Measurements from ENCODE around the gene WDR49.

Gene WDR49

DNA sequence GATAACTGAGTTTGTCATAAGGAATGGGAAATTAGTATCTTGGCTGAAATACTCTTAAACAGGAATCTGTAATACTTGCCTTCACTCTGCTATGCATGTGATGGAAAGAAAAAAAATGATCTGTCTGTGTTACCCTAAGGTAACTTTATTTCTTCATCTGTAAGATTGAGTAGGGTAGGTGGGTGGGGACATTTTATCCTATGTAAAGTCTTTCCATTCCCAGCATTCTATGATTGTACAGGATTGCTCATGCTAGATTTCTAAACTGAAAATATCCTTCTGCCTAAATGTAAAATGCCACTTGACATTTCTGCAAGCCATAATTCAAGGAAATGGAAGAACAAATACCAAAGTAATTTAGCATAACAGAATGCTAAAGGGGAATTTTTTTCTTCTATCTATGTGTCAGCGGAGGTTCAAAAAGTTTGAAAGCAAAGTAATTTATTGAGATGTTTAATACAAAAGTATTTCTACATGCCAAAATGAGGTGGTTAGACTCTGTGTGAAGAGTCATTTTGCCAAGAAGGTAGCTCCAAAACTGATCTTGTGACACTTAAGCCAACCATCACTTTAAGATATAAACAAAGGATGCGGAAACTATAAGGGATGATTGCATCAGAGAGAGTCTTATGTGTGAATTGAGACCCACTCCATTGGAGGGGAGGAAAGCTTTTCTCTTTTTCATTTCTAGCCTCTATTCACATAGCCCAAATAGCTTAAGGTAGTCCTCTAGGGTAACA, 133.3 kb downstream of the WDR49 start:
- Mint-ChIP-seq H3K27ac (ENCODE audit: low read depth) (no peak overlapping the region), H3K36me3 (ENCODE audit: insufficient read depth) (no peaks in the 10 kb centered on the region), H3K4me1 (no peaks in the 10 kb centered on the region), H3K9me3 (peaks cover 10% of the 10 kb centered on the region), H3K4me3 (no peak overlapping the region), H3K27me3 (no peaks in the 10 kb centered on the region)
- DNase-seq (ENCODE audit: low spot score in 2 of 2) (no peak), ATAC-seq (replicated peaks; ENCODE audit: extremely low read depth, poor library complexity, severe bottlenecking) (no peak)

DNA sequence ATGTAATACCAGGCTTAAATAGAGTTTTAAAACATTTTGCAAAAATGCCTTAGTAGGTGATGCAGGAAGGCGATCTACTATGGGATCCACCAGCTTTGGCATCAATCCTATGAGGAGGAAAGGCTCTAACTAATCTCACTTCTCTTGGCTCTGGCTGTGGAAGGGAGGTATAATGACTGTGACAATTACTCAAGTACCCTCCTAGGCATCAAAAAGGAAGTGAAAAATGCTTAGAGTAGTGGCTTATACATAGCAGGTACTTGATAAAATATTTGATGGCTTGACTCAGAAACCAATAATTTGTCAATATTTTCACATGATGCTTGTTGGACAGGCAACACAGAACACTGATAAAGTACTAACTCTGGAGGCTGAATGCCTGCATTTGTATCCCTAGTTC, 145.8 kb downstream of the WDR49 start:
- DNase-seq (ENCODE audit: low spot score in 2 of 2) (no peak), ATAC-seq (replicated peaks; ENCODE audit: extremely low read depth, poor library complexity, severe bottlenecking) (no peak)
- Mint-ChIP-seq H3K4me1 (no peaks in the 10 kb centered on the region), H3K9me3 (no peaks in the 10 kb centered on the region), H3K27me3 (no peaks in the 10 kb centered on the region), H3K27ac (ENCODE audit: low read depth) (no peak overlapping the region), H3K36me3 (ENCODE audit: insufficient read depth) (peaks cover 2% of the 10 kb centered on the region), H3K4me3 (no peak overlapping the region)

DNA sequence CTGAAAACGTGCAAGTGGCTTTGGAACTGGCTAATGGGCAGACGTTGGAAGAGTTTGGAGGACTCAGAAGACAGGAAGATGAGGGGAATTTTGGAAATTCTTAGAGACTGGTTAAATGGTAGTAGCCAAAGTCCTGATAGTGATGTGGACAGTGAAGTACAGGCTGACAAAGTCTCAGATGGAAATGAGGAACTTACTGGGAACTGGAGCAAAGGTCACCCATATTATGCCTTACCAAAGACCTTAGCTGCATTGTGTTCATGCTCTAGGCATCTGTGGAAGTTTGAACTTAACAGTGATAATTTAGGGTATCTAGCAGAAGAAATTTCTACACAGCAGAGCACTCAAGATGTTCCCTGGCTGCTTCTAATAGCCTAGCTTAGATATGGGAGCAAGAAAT, 151.3 kb downstream of the WDR49 start:
- H3K4me3 Mint-ChIP-seq = no peak overlapping the region
- peaks cover 2% of the 10 kb centered on the region for H3K36me3 Mint-ChIP-seq (ENCODE audit: insufficient read depth)
- ATAC-seq (replicated peaks; ENCODE audit: extremely low read depth, poor library complexity, severe bottlenecking) = no peak
- H3K27ac Mint-ChIP-seq (ENCODE audit: low read depth) = no peak overlapping the region
- H3K4me1 Mint-ChIP-seq = no peaks in the 10 kb centered on the region
- no peaks in the 10 kb centered on the region for H3K9me3 Mint-ChIP-seq
- no peaks in the 10 kb centered on the region for H3K27me3 Mint-ChIP-seq
- DNase-seq (ENCODE audit: low spot score in 2 of 2) = no peak

DNA sequence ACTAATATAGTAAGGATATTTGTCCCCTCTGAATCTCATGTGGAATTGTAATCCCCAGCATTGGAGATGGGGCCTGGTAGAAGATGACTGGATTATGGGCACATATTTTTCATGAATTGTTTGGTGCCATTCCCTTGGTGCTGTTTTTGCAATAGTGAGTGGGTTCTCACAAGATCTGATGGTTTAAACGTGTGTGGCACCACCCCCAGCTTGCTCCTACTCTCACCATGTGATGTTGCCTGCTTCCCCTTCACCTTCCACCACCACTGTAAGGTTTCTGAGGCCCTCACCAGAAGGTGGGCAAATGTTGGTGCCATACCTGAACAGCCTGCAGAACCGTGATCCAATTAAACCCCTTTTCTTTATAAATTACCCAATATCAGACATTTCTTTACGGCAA, 151.8 kb downstream of the WDR49 start:
- no peak for DNase-seq (ENCODE audit: low spot score in 2 of 2)
- H3K4me1 Mint-ChIP-seq = no peaks in the 10 kb centered on the region

DNA sequence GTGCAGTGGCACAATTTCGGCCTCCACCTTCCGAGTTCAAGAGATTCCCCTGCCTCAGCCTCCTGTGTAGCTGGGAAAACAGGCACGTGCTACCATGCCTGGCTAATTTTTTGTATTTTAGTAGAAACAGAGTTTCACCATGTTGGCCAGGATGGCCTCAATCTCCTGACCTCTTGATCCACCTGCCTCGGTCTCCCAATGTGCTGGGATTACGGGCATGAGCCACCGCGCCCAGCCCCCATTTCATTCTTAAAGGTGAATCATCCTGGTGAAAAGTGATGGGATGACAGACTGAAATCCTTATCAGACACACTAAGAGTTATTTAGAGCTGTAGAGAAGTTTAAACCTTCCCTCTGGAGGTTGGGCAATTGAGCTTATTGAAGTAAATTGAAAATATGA, 155.8 kb downstream of the WDR49 start:
- H3K9me3 Mint-ChIP-seq = no peaks in the 10 kb centered on the region
- no peak for ATAC-seq (replicated peaks; ENCODE audit: extremely low read depth, poor library complexity, severe bottlenecking)
- no peaks in the 10 kb centered on the region for H3K27me3 Mint-ChIP-seq
- H3K27ac Mint-ChIP-seq (ENCODE audit: low read depth) = no peak overlapping the region
- no peak for DNase-seq (ENCODE audit: low spot score in 2 of 2)
- H3K4me3 Mint-ChIP-seq = no peak overlapping the region
- H3K4me1 Mint-ChIP-seq = no peaks in the 10 kb centered on the region
- H3K36me3 Mint-ChIP-seq (ENCODE audit: insufficient read depth) = no peaks in the 10 kb centered on the region

More for the DNA sequence above, 151.8 kb downstream of the WDR49 start:
- H3K36me3 Mint-ChIP-seq (ENCODE audit: insufficient read depth) = peaks cover 2% of the 10 kb centered on the region
- no peak for ATAC-seq (replicated peaks; ENCODE audit: extremely low read depth, poor library complexity, severe bottlenecking)
- H3K27me3 Mint-ChIP-seq = no peaks in the 10 kb centered on the region
- no peak overlapping the region for H3K27ac Mint-ChIP-seq (ENCODE audit: low read depth)
- no peak overlapping the region for H3K4me3 Mint-ChIP-seq
- H3K9me3 Mint-ChIP-seq = no peaks in the 10 kb centered on the region

DNA sequence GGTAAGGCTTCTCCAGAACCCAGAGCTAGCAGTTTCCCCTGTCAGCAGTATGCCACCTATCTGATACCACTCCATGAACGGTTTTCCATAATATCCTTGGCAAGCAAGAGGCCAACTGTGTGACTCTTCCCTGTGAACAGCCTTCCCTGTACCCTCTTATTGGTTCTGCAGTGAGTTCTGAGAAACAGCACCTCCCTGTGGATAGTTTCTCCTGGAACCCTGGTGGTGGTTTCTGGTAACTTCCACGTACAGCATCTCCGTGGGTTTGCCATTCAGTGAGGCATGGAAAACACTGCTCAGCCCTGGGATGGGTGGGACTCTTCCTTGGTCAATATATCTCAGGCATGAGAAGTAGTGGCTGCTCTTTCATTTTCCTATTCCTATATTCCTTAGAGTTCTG, 160.5 kb downstream of the WDR49 start:
- Mint-ChIP-seq H3K9me3 (no peaks in the 10 kb centered on the region), H3K4me3 (no peak overlapping the region), H3K36me3 (ENCODE audit: insufficient read depth) (no peaks in the 10 kb centered on the region), H3K27ac (ENCODE audit: low read depth) (no peak overlapping the region), H3K4me1 (no peaks in the 10 kb centered on the region), H3K27me3 (no peaks in the 10 kb centered on the region)
- ATAC-seq (replicated peaks; ENCODE audit: extremely low read depth, poor library complexity, severe bottlenecking) (no peak), DNase-seq (ENCODE audit: low spot score in 2 of 2) (no peak)

DNA sequence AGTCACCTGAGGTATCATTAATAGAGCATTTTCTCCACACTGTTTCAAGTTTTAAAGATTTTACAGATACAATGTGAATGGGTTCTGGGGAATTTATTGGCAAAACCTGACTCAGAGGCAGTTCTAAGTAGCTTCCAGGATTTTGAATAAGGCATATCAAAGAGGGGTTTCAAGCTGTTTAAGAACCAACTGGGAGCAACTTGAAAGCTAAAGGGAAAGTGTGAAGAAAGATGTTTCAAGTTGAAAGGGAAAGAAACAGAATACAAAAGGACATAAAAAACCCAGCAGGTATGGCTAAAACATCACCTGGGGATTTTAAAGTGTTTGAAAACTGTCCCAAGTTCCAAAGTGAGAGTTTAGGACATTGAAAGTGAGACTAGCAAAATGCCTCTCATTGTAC, 162.1 kb downstream of the WDR49 start:
- H3K9me3 Mint-ChIP-seq = peaks cover 4% of the 10 kb centered on the region
- no peaks in the 10 kb centered on the region for H3K27me3 Mint-ChIP-seq

DNA sequence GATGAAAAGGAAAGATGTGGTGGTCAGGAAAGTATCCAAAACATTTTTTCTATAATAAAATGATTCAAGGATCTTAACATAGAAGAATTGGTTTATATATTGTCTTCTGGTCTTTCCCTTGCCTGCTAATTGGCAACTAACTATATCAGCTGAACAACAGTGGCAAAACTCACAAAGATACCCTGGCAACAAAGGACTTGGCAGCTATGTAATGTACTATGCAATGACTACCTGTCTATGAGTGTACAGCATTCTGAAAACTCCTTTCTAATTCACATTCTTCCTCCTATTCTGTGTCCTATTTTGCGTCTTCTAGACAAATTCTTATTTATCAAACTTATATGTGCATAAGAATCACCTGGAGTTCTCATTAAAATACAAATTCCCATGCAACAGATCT, 164.2 kb downstream of the WDR49 start:
- Mint-ChIP-seq H3K36me3 (ENCODE audit: insufficient read depth) (no peaks in the 10 kb centered on the region), H3K4me3 (no peak overlapping the region), H3K27ac (ENCODE audit: low read depth) (no peak overlapping the region), H3K4me1 (no peaks in the 10 kb centered on the region), H3K27me3 (no peaks in the 10 kb centered on the region), H3K9me3 (peaks cover 12% of the 10 kb centered on the region)
- DNase-seq (ENCODE audit: low spot score in 2 of 2) (no peak), ATAC-seq (replicated peaks; ENCODE audit: extremely low read depth, poor library complexity, severe bottlenecking) (no peak)

More for the DNA sequence above, 162.1 kb downstream of the WDR49 start:
- no peaks in the 10 kb centered on the region for H3K4me1 Mint-ChIP-seq
- no peak overlapping the region for H3K27ac Mint-ChIP-seq (ENCODE audit: low read depth)
- ATAC-seq (replicated peaks; ENCODE audit: extremely low read depth, poor library complexity, severe bottlenecking) = no peak
- H3K4me3 Mint-ChIP-seq = no peak overlapping the region
- no peak for DNase-seq (ENCODE audit: low spot score in 2 of 2)
- no peaks in the 10 kb centered on the region for H3K36me3 Mint-ChIP-seq (ENCODE audit: insufficient read depth)

DNA sequence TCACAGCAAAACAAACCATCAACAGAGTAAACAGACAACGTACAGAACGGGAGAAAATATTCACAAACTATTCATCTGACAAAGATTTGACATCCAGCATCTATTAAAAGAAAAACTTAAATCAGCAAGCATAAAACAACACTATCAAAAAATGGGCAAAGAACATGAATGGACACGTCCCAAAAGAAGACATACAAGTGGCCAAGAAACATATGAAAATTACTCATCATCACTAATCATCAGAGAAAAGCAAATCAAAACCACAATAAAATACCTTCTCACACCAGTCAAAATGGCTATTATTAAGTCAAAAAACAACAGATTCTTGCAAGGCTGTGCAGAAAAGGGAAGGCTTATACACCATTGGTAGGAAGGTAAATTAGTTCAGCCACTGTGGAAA, 166.2 kb downstream of the WDR49 start:
- H3K4me1 Mint-ChIP-seq = no peaks in the 10 kb centered on the region

DNA sequence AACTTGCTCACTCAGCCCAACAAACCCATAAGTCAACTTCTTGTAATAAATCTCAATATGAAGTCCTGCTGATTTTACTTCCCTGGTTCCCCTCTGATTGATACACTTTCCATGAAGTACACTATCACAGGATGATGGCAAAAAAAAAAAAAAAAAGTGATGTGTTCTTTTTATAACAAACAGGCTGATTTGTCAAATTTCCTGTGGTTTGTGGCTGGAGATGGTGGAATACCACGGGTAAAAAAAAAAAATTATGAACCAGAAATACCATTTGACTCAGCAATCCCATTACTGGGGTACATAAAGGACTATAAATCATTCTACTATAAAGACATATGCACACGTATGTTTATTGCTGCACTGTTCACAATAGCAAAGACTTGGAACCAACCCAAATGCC, 169.2 kb downstream of the WDR49 start:
- no peak overlapping the region for H3K4me3 Mint-ChIP-seq
- no peaks in the 10 kb centered on the region for H3K36me3 Mint-ChIP-seq (ENCODE audit: insufficient read depth)
- peaks cover 16% of the 10 kb centered on the region for H3K9me3 Mint-ChIP-seq
- no peak overlapping the region for H3K27ac Mint-ChIP-seq (ENCODE audit: low read depth)
- no peaks in the 10 kb centered on the region for H3K27me3 Mint-ChIP-seq
- H3K4me1 Mint-ChIP-seq = no peaks in the 10 kb centered on the region
- no peak for DNase-seq (ENCODE audit: low spot score in 2 of 2)
- no peak for ATAC-seq (replicated peaks; ENCODE audit: extremely low read depth, poor library complexity, severe bottlenecking)

More for the DNA sequence above, 166.2 kb downstream of the WDR49 start:
- no peaks in the 10 kb centered on the region for H3K27me3 Mint-ChIP-seq
- no peak overlapping the region for H3K4me3 Mint-ChIP-seq
- H3K27ac Mint-ChIP-seq (ENCODE audit: low read depth) = no peak overlapping the region
- no peak for DNase-seq (ENCODE audit: low spot score in 2 of 2)
- no peak for ATAC-seq (replicated peaks; ENCODE audit: extremely low read depth, poor library complexity, severe bottlenecking)
- no peaks in the 10 kb centered on the region for H3K36me3 Mint-ChIP-seq (ENCODE audit: insufficient read depth)
- peaks cover 12% of the 10 kb centered on the region for H3K9me3 Mint-ChIP-seq

DNA sequence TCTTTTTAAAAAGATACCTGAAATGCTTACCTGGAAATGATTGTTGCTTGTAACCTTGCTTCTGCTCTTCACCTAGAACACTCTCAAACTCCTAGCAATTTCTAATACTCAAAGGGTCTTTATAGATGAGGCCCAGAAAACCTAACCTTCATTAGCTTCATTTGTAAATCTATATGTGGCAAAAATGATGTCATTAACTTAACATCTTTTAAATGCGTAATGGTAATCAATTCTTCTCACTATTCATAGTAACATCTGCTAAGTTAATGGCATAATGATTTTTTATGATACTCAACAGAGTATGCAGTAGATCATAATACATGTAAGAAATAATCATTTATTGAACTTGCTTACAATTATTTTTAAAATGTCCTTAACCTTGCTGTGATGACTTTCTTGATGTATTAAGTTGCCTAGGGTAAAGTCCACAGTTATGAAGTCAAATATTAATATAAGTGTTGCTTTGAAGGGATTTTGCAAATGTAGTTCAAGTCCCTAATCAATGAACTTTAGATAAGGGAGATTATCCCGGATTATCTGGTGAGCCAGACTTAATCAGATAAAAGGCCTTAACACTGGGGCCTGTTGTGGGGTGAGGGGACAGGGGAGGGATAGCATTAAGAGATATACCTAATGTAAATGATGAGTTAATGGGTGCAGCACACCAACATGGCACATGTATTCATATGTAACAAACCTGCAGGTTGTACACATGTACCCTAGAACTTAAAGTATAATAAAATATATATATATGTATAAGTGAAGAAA, 169.8 kb downstream of the WDR49 start:
- DNase-seq (ENCODE audit: low spot score in 2 of 2) (no peak), ATAC-seq (replicated peaks; ENCODE audit: extremely low read depth, poor library complexity, severe bottlenecking) (no peak)
- H3K36me3 Mint-ChIP-seq (ENCODE audit: insufficient read depth) = no peaks in the 10 kb centered on the region
- H3K27me3 Mint-ChIP-seq = no peaks in the 10 kb centered on the region
- H3K9me3 Mint-ChIP-seq = peaks cover 18% of the 10 kb centered on the region
- no peaks in the 10 kb centered on the region for H3K4me1 Mint-ChIP-seq
- H3K27ac Mint-ChIP-seq (ENCODE audit: low read depth) = no peak overlapping the region
- no peak overlapping the region for H3K4me3 Mint-ChIP-seq

DNA sequence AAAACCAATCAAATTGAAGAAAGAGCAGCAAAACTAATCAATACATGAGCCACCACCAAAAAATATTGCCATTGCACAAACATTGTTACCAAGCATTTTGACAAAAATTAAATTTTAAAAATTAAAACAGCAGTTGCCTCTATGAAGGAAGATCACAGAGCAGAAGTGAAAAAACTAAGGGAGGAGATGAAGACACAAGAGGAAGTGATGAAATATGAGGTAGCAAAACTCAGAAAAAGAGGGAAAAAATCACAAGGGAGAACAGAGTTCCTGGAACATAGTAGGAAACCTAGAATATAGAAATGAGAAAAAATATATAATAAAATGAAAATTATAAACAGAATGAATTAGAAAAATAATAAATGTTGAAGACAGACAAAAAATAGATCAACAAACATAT, 172.6 kb downstream of the WDR49 start:
- H3K27ac Mint-ChIP-seq (ENCODE audit: low read depth) = no peak overlapping the region
- H3K27me3 Mint-ChIP-seq = no peaks in the 10 kb centered on the region
- no peaks in the 10 kb centered on the region for H3K4me1 Mint-ChIP-seq
- DNase-seq (ENCODE audit: low spot score in 2 of 2) (no peak), ATAC-seq (replicated peaks; ENCODE audit: extremely low read depth, poor library complexity, severe bottlenecking) (no peak)
- no peaks in the 10 kb centered on the region for H3K36me3 Mint-ChIP-seq (ENCODE audit: insufficient read depth)
- H3K4me3 Mint-ChIP-seq = no peak overlapping the region
- peaks cover 11% of the 10 kb centered on the region for H3K9me3 Mint-ChIP-seq

DNA sequence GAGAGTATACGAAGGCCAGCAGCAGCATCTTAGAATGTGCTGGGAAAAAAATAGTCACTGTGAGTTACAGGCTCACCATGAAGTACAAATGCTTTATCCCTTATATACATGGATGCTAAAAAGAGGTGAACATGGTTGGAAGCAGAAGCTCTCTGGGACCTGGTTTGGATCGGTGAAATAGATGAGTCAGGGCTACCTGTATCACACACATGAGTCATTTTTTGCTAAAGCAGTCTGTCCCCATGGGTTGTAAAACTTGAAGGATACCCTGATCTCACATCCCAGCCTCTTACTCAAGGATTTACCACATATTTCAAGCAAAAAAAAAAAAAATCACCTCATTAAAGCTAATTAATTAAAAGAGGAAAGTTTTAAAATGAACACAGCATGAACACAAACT, 173.0 kb downstream of the WDR49 start:
- Mint-ChIP-seq H3K27ac (ENCODE audit: low read depth) (no peak overlapping the region), H3K4me3 (no peak overlapping the region), H3K4me1 (no peaks in the 10 kb centered on the region), H3K9me3 (peaks cover 8% of the 10 kb centered on the region), H3K36me3 (ENCODE audit: insufficient read depth) (no peaks in the 10 kb centered on the region), H3K27me3 (no peaks in the 10 kb centered on the region)
- ATAC-seq (replicated peaks; ENCODE audit: extremely low read depth, poor library complexity, severe bottlenecking) (no peak), DNase-seq (ENCODE audit: low spot score in 2 of 2) (no peak)
